Neuronal stem cell (in vitro differentiated cells): ENCODE data around the gene MON2.

Experiments used
- DNase-seq: peaks from one replicate; pipeline ENCODE4 v3.0.0-alpha.2; 2013; ENCODE audit warnings: low spot score
- H2AFZ ChIP-seq: one replicate; pipeline ENCODE4 v1.6.1; 2013; ENCODE audit warnings: mild to moderate bottlenecking, low read length, inconsistent platforms
- H2AK5ac ChIP-seq: 2 replicates; pipeline ENCODE4 v1.6.1; 2013; ENCODE audit warnings: low read depth, mild to moderate bottlenecking, inconsistent platforms, low read length, moderate library complexity, mixed read lengths
- H2BK120ac ChIP-seq: 2 replicates; pipeline ENCODE4 v1.6.1; 2013; ENCODE audit warnings: low read depth, mild to moderate bottlenecking, inconsistent platforms, low read length, moderate library complexity, mixed read lengths
- H2BK12ac ChIP-seq: one replicate; pipeline ENCODE4 v1.6.1; 2013; ENCODE audit warnings: low read length, inconsistent platforms
- H2BK15ac ChIP-seq: 2 replicates; pipeline ENCODE4 v1.6.1; 2013; ENCODE audit warnings: mild to moderate bottlenecking, low read length, inconsistent platforms, mixed read lengths
- H2BK5ac ChIP-seq: one replicate; pipeline ENCODE4 v1.6.1; 2013; ENCODE audit warnings: inconsistent platforms, mild to moderate bottlenecking, low read length, moderate library complexity
- H3K14ac ChIP-seq: one replicate; pipeline ENCODE4 v1.6.1; 2013; ENCODE audit warnings: low read length, inconsistent platforms
- H3K18ac ChIP-seq: 2 replicates; pipeline ENCODE4 v1.6.1; 2013; ENCODE audit warnings: low read length, inconsistent platforms
- H3K23ac ChIP-seq: 2 replicates; pipeline ENCODE4 v1.6.1; 2013; ENCODE audit warnings: low read depth, mild to moderate bottlenecking, mixed read lengths, low read length, inconsistent platforms; ENCODE audit not compliant: poor library complexity
- H3K27ac ChIP-seq: replicated peaks from 3 replicates; pipeline ENCODE4 v1.5.1; 2013; ENCODE audit warnings: low read length, inconsistent platforms
- H3K27me3 ChIP-seq, 3 experiments: 2 replicates each; pipeline ENCODE4 v1.6.1; 2013; ENCODE audit warnings: low read length in 3 of 3, mild to moderate bottlenecking in 2 of 3, inconsistent platforms in 1 of 3, low read depth in 1 of 3, mixed read lengths in 1 of 3, moderate library complexity in 1 of 3; ENCODE audit not compliant: control insufficient read depth in 3 of 3, insufficient read depth in 3 of 3
- H3K36me3 ChIP-seq, 2 donors: replicated peaks in 1 of 2; 2 replicates each; pipeline ENCODE4 v1.6.1; 2013; ENCODE audit warnings: low read length in 2 of 2; ENCODE audit not compliant: control insufficient read depth in 2 of 2, insufficient read depth in 2 of 2
- H3K4ac ChIP-seq: 2 replicates; pipeline ENCODE4 v1.6.1; 2013; ENCODE audit warnings: inconsistent platforms, mild to moderate bottlenecking, low read length, moderate library complexity
- H3K4me1 ChIP-seq, 2 donors: 1 replicate in 1 of 2; 2 replicates in 1 of 2; pipeline ENCODE4 v1.6.1; 2013; ENCODE audit warnings: low read length in 2 of 2, low read depth in 1 of 2; ENCODE audit not compliant: control insufficient read depth in 2 of 2, insufficient read depth in 1 of 2
- H3K4me2 ChIP-seq: one replicate; pipeline ENCODE4 v1.6.1; 2013; ENCODE audit warnings: mild to moderate bottlenecking, low read length, inconsistent platforms; ENCODE audit not compliant: insufficient read depth, poor library complexity, severe bottlenecking
- H3K4me3 ChIP-seq, 2 donors: 2 replicates each; pipeline ENCODE4 v1.5.1; 2013; ENCODE audit warnings: low read length in 2 of 2, mild to moderate bottlenecking in 2 of 2, inconsistent platforms in 1 of 2, moderate library complexity in 1 of 2
- H3K79me1 ChIP-seq: one replicate; pipeline ENCODE4 v1.6.1; 2013; ENCODE audit warnings: low read depth, mild to moderate bottlenecking, inconsistent platforms, low read length, moderate library complexity
- H3K9ac ChIP-seq: one replicate; pipeline ENCODE4 v1.6.1; 2013; ENCODE audit warnings: mild to moderate bottlenecking, low read depth, low read length, inconsistent platforms; ENCODE audit not compliant: poor library complexity
- H3K9me3 ChIP-seq, 2 donors: replicated peaks in 1 of 2; 2 replicates each; pipeline versions ENCODE3 to v1.6.1; 2013; ENCODE audit warnings: low read length in 2 of 2, mild to moderate bottlenecking in 2 of 2, inconsistent platforms in 1 of 2, low read depth in 1 of 2, mixed read lengths in 1 of 2, moderate library complexity in 1 of 2; ENCODE audit not compliant: control insufficient read depth in 2 of 2, insufficient read depth in 1 of 2
- H4K8ac ChIP-seq: one replicate; pipeline ENCODE4 v1.6.1; 2013; ENCODE audit warnings: low read depth, mild to moderate bottlenecking, inconsistent platforms, low read length, moderate library complexity
- H4K91ac ChIP-seq: one replicate; pipeline ENCODE4 v1.6.1; 2013; ENCODE audit warnings: low read length, low read depth, mild to moderate bottlenecking, inconsistent platforms; ENCODE audit not compliant: poor library complexity
- WGBS, 2 donors: extraction: QIAGEN DNeasy Blood & Tissue Kit; methylation state at CpG; one replicate each; pipeline ENCODE4 v1.1.7; 2013; ENCODE audit warnings: missing lambda C conversion rate in 2 of 2, mixed read lengths in 1 of 2; ENCODE audit not compliant: insufficient read length in 2 of 2, insufficient replicate concordance in 1 of 2; ENCODE audit errors: extremely low coverage in 2 of 2; 5-methylcytosine and 5-hydroxymethylcytosine counted together

Gene MON2

DNA sequence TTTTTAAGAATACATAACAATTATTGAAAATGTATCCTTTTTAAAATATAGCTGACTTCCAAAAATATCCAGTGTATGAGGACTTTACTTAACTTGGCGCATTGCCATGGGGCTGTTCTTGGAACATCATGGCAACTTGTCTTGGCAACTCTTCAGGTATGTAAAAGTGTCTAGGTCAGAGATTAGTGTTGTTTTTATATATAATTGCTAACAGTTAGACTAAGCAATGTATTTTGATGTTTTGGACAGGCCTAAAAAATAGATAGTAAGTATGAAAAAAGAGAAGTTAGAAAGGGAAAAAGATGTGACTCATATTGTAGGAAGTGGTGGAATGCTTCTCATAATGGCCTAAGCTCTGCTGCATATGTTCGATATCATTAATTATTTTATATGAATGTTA, 70.9 kb downstream of the MON2 start:
- Histone ChIP-seq H2BK12ac (no peak overlapping the region), H3K9ac (no peak overlapping the region), H2AK5ac (no peak overlapping the region), H3K4me2 (no peak overlapping the region), H3K4ac (no peak overlapping the region), H3K23ac (no peak overlapping the region), H3K18ac (no peak overlapping the region), H2BK15ac (no peak overlapping the region), H3K36me3 (peaks cover 2 to 95% of the 10 kb centered on the region in 2 donors), H2BK120ac (no peak overlapping the region), H3K79me1 (no peaks in the 10 kb centered on the region), H4K91ac (no peak overlapping the region), H2AFZ (no peak overlapping the region), H4K8ac (no peak overlapping the region), H3K4me3 (no peak overlapping the region), H3K27me3 (no peaks in the 10 kb centered on the region), H3K9me3 (no peaks in the 10 kb centered on the region), H3K4me1 (no peaks in the 10 kb centered on the region), H3K14ac (no peak overlapping the region), H3K27ac (no peak overlapping the region), H2BK5ac (no peak overlapping the region)
- no peak for DNase-seq
- WGBS, 2 donors = no CpG with 5 or more reads among the region's 2 CpGs

DNA sequence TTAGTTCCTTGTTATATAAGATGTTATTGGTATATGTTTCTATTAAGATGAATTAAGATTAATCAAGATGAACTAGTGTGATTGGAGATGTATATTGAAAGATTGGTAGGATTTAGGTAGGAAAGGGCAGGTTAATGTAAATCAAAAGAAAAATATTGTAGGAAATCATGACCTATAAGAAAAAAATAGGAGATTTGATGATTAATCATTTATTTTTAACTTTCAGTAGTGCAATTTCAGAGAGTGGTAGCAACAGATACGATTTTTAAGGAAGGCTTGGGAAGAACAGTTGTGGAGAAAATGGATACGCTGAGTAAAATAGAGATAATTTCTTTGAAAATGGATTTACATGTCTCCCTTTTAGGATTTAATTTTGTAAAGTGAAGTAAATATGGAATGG, 73.7 kb downstream of the MON2 start:
- no peak overlapping the region for H3K9ac ChIP-seq

DNA sequence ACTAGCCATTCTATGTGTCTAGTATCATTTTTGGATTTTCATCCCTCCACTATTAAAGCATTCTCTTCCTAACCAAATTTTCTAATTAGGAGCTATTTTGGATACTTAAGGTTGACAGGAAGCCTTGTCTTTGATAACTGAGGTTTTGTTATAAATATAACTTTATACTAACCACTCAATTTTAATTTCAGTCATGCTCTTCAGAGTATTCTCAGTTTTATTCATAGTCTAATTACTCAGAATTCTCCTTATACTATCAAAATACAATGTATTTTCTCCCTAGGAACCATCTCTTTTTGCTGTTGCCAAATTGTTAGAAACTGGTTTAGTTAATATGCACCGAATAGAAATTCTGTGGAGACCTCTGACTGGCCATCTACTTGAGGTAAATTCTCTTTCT, 76.2 kb downstream of the MON2 start:
- Histone ChIP-seq H2BK120ac (no peak overlapping the region), H3K9me3 (no peaks in the 10 kb centered on the region), H3K4me3 (no peak overlapping the region), H3K18ac (no peak overlapping the region), H3K27ac (no peak overlapping the region), H3K4me1 (no peaks in the 10 kb centered on the region), H4K8ac (no peak overlapping the region), H3K27me3 (no peaks in the 10 kb centered on the region), H2AK5ac (no peak overlapping the region), H2AFZ (no peak overlapping the region), H2BK5ac (no peak overlapping the region), H3K4me2 (no peak overlapping the region), H3K79me1 (no peaks in the 10 kb centered on the region), H3K9ac (no peak overlapping the region), H3K4ac (no peak overlapping the region), H3K23ac (no peak overlapping the region), H3K14ac (no peak overlapping the region), H3K36me3 (peaks cover 2 to 97% of the 10 kb centered on the region in 2 donors), H2BK12ac (no peak overlapping the region), H4K91ac (no peak overlapping the region), H2BK15ac (no peak overlapping the region)
- WGBS, 2 donors = no CpG with 5 or more reads among the region's 1 CpG
- no peak for DNase-seq

More for the DNA sequence above, 73.7 kb downstream of the MON2 start:
- no peak overlapping the region for H3K23ac ChIP-seq
- H3K27me3 ChIP-seq = no peaks in the 10 kb centered on the region
- H2BK120ac ChIP-seq = no peak overlapping the region
- H3K9me3 ChIP-seq = no peaks in the 10 kb centered on the region
- H2AFZ ChIP-seq = no peak overlapping the region
- no peak overlapping the region for H3K18ac ChIP-seq
- no peak overlapping the region for H4K91ac ChIP-seq
- no peak overlapping the region for H2BK5ac ChIP-seq
- H2BK15ac ChIP-seq = no peak overlapping the region
- DNase-seq = no peak
- no peak overlapping the region for H3K14ac ChIP-seq
- H4K8ac ChIP-seq = no peak overlapping the region
- H3K4me2 ChIP-seq = no peak overlapping the region
- peaks cover 2 to 97% of the 10 kb centered on the region in 2 donors for H3K36me3 ChIP-seq
- H2BK12ac ChIP-seq = no peak overlapping the region
- H3K4me3 ChIP-seq = no peak overlapping the region
- no peak overlapping the region for H3K4ac ChIP-seq
- no peaks in the 10 kb centered on the region for H3K79me1 ChIP-seq
- no peaks in the 10 kb centered on the region for H3K4me1 ChIP-seq
- H2AK5ac ChIP-seq = no peak overlapping the region
- WGBS, 2 donors = no CpG with 5 or more reads among the region's 2 CpGs
- no peak overlapping the region for H3K27ac ChIP-seq

DNA sequence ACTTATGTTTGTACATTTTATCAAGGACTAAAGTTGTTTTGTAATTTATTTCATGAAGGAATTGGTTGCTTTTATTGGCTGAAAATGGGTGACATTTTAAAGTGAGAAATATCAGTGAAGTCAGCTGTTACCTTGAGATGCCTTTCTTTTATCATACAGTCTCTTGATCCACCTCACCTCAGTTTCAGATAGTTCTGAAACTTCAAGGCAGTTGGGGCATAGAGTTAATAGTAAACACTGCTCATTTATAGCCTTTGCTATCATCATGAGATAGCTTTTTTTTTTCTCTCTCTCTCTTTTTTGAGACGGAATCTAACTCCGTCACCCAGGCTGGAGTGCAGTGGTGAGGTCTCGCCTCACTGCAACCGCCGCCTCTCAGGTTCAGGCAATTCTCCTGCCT, 76.7 kb downstream of the MON2 start:
- Histone ChIP-seq H3K79me1 (no peaks in the 10 kb centered on the region), H2BK15ac (no peak overlapping the region), H3K36me3 (peaks cover 2 to 97% of the 10 kb centered on the region in 2 donors), H3K27me3 (no peaks in the 10 kb centered on the region), H3K4me3 (no peak overlapping the region), H3K4me2 (no peak overlapping the region), H3K4ac (no peak overlapping the region), H3K9me3 (no peaks in the 10 kb centered on the region), H3K27ac (no peak overlapping the region), H4K8ac (no peak overlapping the region), H2AK5ac (no peak overlapping the region), H4K91ac (no peak overlapping the region), H3K9ac (no peak overlapping the region), H3K4me1 (no peaks in the 10 kb centered on the region), H3K18ac (no peak overlapping the region), H2BK120ac (no peak overlapping the region), H2BK5ac (no peak overlapping the region), H3K23ac (no peak overlapping the region), H2BK12ac (no peak overlapping the region), H3K14ac (no peak overlapping the region), H2AFZ (no peak overlapping the region)
- no peak for DNase-seq
- WGBS, 2 donors = no CpG with 5 or more reads among the region's 5 CpGs
